Endometrium (tissue), 2 donors: ENCODE measurements around the gene CLEC2B.

Experiments used
- FAIRE-seq: peaks from 2 replicates; lab custom pipeline; 2012; peaks lifted over from hg19 to GRCh38; lab: Jason Lieb, UNC
- donor health status: control.
- donor health status: control.

Gene CLEC2B

GRCh38 chr12:9808504-9808903, 60.6 kb downstream of the CLEC2B start:
- no peak for FAIRE-seq

GRCh38 chr12:9806714-9807113, 62.4 kb downstream of the CLEC2B start:
- FAIRE-seq: no peak

GRCh38 chr12:9805883-9806282, 63.3 kb downstream of the CLEC2B start:
- FAIRE-seq: peak; percentile 21
